ENCODE measurements around the gene TSPAN19.

GRCh38 chr12:85002778-85003296 lies 33.2 kb downstream of the TSPAN19 start:
- TF ChIP-seq, protein P1, sequence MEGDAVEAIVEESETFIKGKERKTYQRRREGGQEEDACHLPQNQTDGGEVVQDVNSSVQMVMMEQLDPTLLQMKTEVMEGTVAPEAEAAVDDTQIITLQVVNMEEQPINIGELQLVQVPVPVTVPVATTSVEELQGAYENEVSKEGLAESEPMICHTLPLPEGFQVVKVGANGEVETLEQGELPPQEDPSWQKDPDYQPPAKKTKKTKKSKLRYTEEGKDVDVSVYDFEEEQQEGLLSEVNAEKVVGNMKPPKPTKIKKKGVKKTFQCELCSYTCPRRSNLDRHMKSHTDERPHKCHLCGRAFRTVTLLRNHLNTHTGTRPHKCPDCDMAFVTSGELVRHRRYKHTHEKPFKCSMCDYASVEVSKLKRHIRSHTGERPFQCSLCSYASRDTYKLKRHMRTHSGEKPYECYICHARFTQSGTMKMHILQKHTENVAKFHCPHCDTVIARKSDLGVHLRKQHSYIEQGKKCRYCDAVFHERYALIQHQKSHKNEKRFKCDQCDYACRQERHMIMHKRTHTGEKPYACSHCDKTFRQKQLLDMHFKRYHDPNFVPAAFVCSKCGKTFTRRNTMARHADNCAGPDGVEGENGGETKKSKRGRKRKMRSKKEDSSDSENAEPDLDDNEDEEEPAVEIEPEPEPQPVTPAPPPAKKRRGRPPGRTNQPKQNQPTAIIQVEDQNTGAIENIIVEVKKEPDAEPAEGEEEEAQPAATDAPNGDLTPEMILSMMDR (conservative IDR thresholded peaks at IDR 0.05; ENCODE audit: low read depth, low read length): no peak
- TF ChIP-seq EZH2phosphoT487 (IDR thresholded peaks at IDR 0.05; ENCODE audit: borderline replicate concordance, low read length): no peak
